Ramos (cell line): ENCODE measurements around the gene SF3B2.
"Not testable (repeated sequence)": the region's sequence is repeated elsewhere in the genome, so short reads cannot be mapped to it uniquely, and the experiment has no call there.

Source experiments
- in situ Hi-C: fragments of 300-500 bp; cut with MboI; formaldehyde crosslinking; loops from one replicate; pipeline ENCODE4 v1.14.3; 2022; ENCODE audit warnings: low sequenced_read_pairs; ENCODE audit not compliant: unreplicated experiment

SF3B2 gene

DNA sequence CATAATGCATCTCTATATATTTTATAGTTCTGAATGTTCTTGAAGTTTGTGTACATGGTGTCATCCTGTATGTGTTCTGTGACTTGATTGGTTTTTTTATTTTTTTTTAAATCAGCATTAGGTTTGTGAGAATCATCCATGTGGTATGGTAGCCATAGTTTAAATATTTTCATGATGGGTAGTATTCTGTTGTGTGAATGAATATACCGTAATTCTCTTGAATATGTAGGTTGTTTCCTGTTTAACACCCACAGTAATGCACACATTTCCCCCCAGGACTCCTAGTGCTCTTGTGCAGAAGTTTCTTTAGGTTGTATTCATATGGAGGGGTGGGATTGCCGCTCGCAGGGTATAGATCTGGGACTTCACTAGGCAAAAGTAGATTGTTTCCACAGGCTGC is 19.9 kb downstream of the SF3B2 start:
- in situ Hi-C loops, result no loop called here

DNA sequence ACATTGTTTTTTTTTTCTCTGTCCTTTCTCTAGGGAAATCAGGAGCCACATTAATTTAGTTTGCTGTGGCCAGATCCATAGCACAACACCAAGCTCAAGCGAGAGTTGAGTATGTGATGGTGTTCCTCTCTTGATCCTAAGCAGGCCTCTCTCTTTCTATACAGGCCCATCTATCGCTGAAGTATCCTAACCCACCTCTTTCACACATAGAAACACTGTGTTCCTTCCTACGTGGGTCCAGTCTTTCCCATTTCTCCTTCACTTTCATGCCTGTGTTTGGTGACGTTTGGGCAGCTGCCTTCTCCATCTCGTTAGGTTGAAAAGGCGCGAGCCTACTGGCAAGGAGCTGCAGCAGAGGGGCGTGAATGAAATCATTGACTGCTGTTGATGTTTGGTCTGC is 20.4 kb downstream of the SF3B2 start:
- in situ Hi-C loops, result no loop called here

DNA sequence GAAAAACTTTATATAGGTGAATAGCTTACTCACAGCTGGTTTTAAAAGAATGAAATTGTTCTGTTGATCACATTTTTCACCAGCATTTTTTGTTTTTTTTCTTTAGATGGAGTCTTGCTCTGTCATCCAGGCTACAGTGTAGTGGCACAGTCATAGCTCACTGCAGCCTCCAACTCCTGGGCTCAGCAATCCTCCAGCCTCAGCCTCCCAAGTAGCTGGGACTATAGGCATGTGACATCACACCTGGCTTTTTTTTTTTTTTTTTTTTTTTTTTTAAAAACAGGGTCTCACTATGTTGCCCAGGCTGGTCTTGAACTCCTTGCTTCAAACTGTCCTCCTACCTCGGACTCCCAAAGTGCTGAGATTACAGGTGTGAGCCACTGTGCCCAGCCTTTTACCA is 21.5 kb downstream of the SF3B2 start:
- in situ Hi-C loops, result no loop called here

DNA sequence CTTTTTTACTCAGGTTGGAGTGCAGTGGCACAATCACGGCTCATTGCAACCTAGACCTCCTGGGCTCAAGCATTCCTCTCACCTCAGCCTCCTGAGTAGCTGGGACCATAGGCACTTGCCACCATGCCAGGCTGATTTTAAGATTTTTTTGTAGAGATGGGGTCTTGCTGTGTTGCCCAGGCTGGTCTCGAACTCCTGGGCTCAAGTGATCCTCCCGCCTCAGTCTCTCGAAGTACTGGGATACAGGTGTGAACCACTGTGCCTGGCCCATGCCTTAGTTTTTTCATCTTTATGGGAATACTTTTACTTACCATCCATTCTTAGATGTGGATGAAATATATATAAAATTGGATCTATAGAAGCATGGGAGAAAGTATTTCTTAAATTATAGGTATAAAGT is 23.1 kb downstream of the SF3B2 start:
- in situ Hi-C loops, result no loop called here

DNA sequence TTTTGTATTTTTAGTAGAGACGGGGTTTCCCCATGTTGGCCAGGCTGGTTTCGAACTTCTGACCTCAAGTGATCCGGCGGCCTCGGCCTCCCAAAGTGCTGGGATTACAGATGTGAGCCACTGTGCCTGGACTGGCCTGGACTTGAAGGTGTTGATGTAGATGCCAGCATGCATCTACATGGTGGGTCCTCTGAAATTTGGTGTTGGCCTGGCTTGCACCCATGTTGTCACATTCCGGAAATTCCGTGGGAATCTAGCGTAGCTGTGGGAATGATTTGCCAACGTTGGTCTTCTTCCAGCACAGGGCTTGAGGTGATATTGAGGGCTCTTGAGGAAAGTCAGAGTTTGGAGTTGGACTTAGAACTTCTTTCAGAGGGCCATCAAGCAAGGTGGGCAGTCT is 24.4 kb downstream of the SF3B2 start:
- in situ Hi-C loops, result no loop called here

DNA sequence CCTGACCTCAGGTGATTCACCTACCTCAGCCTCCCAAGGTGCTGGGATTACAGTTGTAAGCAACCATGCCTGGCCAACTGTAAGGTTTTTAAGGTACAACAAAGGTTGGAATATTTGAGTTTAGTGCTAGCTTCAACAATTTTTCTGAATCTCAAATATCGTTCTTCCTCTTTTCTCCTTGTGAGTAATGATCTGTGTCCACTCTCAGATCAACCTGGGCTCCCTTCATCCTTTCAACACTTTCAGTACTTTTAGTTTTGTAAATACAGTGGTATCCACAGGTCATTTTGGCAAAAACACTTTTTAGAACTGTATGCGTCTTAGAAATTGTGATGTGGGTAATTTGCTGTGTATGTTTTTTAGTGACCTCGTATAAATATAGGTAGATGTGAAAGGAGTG is 25.8 kb downstream of the SF3B2 start:
- in situ Hi-C loops, result no loop called here

DNA sequence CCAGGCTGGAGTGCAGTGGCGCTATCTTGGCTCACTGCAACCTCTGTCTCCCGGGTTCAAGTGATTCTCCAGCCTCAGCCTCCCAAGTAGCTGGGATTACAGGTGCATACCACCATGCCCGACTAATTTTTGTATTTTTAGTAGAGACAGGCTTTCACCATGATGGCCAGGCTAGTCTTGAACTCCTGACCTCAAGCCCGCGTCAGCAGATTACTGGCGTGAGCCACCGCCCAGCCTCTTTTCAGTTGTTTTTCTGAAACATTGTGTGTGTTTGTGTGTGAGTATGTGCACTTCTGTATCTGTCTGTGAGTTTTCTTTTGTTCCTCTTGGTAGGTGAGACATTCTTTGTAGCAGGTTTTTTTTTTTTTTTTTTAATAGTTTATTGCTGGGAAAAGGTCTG is 26.8 kb downstream of the SF3B2 start:
- in situ Hi-C loops, result not testable (repeated sequence)

DNA sequence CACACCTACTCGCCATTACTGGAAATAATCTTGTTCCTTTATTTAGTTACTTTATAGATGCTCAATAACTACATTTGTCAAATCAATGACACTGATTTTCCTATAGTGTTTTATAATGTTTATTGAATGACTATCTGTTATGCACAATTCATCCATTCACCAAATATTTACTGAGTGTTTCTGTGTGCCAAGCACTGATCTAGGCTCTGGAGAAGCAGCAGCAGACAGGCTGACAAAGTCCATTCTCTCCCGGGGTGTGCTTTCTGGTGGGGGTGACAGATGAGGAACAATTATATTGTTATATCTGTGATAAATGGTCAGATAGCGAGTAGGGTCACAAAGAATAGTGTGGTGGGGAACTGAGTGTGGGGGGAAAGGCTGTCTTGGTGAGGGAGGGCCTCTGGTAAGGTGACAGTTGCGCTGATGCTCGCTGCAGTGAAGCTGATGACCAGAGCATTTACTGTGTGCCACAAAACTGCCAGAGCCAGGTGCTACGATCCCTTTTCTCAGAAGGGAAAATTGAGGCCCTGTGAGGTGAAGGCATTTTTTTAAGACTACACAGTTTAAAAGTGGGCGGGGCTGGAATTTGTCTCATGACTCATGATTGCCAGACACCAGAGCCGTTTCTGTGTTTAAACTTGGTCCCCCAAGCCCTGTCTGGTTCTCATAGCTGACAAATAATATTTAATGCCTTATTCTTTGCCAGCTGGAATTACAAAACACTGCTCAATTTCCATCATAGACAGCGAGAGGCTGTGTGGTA is 28.1 kb downstream of the SF3B2 start:
- in situ Hi-C loops, result no loop called here

DNA sequence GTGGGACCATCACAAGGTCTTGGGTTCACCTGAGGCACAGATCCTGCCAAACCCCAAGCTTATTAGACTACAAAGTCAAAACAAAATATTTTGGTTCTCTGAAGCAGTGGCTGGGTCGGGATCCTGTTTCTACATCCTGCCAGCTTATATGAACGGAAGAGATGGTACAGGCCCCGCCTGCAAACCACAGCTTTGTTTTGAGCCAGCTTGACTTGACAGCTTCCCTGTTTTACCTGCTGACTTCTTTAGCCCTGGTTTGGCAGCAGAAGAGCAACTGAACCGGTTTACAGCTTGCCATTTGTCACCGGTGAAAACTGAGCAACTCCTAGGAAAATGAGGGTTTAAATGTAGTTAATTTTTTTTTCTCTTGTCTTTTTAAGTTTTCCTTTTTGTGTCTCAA is 29.3 kb downstream of the SF3B2 start:
- in situ Hi-C loops, result no loop called here

DNA sequence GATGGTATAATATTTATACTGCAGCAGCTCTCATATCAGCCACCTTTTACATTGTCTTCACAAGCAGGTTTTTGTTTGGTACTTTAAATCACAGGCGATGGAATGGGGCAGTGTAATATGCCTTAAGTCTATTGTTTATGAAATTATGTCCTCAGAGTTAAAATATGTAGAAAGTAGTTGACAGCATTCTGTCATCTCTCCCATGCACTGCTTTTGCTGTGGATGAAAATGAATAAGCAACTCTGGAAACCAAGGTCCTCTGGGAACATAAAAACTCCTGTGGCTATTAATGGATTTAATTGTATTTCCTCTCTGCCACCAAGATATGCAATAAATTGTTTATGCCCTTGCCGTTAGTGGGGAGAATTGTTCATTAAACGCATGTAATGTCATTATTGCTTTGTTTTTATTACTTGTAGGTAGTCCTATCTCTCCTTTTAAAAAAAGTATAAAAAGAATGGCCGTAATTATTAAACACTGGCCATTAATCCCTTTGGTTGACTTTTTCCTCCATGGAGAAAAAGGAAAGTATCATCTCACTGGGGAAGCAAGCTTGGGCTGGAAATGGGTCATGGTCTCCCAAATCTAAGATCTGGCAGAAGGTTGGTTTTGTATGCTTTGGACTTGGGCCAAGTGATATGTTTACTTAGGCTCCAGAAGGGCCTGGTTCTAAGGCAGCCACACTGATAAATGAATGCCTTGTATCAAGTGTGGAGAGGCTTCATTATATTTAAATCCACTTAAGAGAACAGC is 31.0 kb downstream of the SF3B2 start:
- in situ Hi-C loops, result no loop called here

DNA sequence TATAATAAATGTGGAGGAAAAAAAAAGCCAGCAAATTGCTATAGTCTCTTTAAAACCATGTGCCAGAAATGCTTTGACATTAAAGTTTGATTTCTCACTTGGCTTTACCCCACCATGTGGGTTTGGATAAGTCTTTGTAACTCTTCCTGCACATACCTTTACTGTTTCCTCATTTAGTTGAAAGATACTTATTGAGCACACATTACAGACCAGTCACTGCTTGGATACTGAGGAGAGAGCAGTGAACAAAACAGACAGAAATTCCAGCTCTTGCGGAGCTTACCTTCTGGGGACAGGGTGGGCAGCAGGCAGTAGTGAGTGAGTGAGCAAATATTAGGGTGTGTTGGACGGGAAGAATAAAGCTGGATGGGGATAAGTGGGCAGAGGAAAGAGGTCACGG is 31.6 kb downstream of the SF3B2 start:
- in situ Hi-C loops, result no loop called here

DNA sequence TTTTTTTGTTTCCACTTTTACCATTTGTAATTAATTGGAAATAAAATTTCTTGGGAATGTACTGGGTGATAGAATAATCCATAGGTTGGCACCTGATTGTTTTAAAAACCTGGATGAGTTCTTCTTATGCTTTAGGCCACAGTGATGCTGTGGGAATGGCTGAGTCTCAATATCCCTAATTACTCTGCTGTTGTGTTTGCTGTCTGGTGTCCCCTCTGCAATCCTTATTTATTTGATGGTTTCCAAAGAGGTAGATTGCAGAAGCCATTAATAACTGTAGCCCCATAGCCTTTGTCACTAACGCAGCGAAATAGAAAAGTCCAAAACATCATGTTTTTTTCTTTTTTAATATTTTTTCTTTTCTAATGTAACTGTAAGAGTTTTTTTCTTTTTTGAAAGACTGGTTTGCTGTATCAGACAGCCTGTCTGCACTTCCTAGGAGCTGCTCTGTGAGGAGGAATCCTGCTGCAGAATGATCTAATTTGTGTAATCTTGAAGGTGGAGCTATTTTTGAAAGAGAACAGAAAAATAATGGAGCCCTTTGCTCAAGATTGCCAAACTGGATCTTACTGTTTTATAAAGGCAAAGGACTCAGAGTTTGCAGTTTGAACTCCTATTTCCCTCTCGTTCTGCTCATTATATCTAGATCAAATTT is 32.8 kb downstream of the SF3B2 start:
- in situ Hi-C loops, result no loop called here

DNA sequence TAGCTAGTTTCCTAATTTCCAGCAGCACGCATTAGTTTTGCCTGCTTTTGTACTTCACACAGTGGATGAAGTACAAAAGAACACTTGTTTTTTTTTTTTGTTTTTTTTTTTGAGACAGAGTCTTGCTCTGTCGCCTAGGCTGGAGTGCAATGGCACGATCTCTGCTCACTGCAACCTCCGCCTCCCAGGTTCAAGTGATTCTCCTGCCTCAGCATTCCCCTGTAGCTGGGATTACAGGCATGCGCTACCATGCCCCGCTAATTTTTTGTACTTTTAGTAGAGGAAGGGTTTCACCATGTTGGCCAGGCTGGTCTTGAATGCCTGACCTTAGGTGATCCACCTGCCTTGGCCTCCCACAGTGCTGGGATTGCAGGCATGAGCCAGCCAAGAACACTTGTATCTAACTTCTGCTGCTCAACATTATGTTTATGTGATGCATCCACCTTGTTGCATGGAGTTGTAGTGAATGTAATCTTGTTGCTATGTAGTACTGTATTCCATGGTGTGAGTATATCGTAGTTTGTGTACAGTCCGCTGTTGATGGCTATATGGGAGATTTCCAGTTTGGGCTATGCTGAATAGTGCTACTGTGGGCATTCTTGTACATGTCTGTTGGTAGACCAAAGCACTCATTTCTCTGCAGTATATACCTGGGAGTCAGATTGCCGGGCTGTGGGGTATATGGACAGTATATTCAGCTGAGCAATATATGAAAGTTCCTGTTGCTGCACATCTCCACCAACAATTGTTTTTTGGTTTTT is 35.2 kb downstream of the SF3B2 start:
- in situ Hi-C loops, result no loop called here

DNA sequence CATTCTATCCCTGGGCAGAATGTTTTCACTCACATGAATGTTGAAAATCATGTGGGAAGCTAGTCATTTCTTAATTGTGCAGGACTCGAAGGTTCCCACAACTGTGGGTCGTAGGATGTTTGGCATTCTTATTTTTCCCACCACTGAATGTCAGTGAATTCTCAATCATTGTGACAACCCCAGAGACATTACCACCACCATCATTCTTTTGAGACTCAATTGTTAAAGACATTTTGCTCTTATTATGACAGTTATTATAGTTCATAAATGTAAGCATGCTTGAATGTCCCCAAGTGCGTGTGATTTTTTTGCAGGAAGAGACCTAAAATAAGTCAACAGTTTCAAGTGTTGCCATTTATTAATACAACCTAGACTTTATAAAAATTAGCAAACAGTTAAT is 36.9 kb downstream of the SF3B2 start:
- in situ Hi-C loops, result no loop called here

DNA sequence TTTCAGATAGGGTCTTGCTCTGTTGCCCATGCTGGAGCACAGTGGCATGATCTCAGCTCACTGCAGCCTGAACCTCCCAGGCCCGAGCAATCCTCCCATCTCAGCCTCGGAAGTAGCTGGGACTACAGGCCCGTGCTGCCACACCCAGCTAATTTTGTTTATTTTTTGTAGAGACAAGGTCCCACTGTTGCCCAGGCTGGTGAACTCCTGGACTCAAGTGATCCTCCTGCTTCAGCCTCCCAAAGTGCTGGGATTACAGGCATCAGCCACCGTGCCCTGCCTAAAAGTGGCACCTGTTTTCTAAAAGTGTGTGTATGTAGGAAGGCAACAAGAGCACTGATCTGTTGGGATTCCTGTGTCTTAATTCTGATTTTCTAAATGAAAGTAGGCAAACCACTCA is 38.1 kb downstream of the SF3B2 start:
- in situ Hi-C loops, result no loop called here

DNA sequence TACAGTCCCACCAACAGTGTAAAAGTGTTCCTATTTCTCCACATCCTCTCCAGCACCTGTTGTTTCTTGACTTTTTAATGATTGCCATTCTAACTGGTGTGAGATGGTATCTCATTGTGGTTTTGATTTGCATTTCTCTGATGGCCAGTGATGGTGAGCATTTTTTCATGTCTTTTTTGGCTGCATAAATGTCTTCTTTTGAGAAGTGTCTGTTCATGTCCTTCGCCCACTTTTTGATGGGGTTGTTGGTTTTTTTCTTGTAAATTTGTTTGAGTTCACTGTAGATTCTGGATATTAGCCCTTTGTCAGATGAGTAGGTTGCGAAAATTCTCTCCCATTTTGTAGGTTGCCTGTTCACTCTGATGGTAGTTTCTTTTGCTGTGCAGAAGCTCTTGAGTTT is 40.0 kb downstream of the SF3B2 start:
- in situ Hi-C loops, result not testable (repeated sequence)

DNA sequence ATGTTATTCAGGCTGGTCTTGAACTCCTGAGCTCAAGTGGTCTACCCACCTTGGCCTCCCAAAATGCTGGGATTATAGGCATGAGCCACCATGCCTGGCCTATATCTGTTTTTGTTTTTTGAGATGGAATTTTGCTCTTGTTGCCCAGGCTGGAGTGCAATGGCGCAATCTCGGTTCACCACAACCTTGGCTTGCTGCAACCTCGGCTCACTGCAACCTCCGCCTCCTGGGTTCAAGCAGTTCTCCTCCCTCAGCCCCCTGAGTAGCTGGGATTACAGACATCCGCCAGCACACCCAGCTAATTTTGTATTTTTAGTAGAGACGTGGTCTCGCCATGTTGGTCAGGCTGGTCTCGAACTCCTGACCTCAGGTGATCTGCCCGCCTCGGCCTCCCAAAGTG is 47.6 kb downstream of the SF3B2 start:
- in situ Hi-C loops, result not testable (repeated sequence)

DNA sequence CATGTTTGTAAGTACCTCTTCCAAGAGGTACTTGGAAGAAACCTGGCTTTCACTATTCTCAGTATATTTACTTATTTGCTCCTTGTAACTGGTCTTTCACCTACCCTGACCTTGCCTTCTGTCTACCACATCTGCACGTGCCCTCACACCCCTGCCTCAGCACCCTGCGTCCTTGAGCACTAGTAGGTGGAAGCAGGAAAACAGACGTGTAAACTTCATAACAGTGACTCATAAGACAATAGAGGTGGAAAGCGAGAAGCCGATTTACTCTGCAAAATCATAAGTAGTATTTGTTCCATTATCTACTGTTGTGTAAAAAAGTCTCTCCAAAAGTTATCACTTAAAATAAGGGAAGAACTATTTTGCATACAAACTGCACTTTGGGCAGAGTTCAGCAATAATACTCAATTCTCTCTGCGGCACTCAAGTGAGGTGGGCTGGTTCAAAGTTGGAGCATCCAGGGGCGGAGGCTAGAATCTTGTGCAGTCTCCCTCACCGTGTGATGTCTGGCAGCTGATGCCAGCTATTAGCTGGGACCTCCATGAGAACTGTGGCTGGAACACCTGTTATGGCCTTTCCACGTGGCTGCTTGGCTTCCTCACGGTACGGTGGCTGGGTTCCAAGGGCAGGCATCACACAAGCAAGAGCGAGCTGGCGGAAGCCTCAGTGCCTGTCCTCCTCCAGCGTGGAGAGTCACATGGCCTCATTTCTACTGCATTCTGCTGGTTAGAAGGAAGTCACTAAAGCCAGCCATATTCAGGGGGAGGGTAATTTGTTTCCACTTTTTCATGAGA is 48.3 kb downstream of the SF3B2 start:
- in situ Hi-C loops, result no loop called here

DNA sequence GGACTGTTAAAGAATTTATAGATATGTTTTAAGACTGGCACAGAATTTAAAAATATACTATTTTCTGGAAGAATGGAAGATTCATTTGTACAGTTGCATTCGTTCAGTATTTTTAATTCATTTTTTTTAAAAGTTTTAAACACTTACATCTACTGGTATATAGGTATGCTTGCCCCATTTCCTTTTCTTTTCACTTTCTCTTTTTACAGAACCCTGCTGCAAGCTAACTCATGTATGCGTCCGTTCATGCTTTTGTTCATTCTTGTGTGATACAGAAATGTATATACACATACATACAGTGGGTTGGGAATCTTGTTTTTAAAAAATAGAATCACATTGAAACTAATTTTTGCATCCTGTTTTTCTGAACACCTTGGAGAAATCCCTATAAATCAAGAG is 48.9 kb downstream of the SF3B2 start:
- in situ Hi-C loops, result no loop called here

DNA sequence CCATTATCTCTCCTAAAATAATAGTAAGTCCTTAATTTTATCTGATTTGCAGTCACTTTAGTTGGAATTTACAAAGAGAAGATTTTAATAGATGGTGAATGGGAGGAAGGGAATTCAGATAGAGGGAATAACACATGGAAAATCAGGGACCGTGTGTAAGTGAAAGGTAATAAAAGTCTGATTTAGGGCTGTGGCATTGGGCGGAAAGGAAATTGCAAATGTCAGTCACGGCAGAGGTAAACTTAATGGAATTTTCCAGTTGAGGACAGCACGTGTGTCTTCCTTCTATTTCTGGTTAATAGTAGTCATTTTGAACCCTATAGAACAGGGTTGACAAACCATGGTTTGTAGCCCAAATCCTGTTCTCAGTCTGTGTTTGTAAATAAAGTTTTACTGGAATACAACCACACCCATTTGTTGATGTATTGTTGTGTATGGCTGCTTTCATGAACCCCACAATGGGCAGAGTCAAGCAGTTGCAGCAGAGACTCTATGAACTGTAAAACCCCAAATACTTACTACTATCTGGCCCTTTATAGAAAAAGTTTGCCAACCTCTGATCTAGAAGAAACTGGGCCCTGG is 52.0 kb downstream of the SF3B2 start:
- in situ Hi-C loops, result no loop called here
